HG03066 (cell line): ENCODE data around the gene VPS11.
"Not testable (repeated sequence)": the region's sequence is repeated elsewhere in the genome, so short reads cannot be mapped to it uniquely, and the experiment has no call there.

Experiments
- ATAC-seq: cut with Tn5 transposase; IDR thresholded peaks from one replicate; pipeline ENCODE4 v1.9.1; 2021; ENCODE audit warnings: low read depth; ENCODE audit not compliant: unreplicated experiment

The VPS11 gene

GRCh38 chr11:119067371-119068222 lies at the start of gene VPS11:
TSS of gene VPS11 (plus strand) at chr11:119067818. CDS start at chr11:119067824, 6 bp downstream.
- ATAC-seq: peak; percentile 95

GRCh38 chr11:119018074-119018938 lies 49.3 kb upstream of the VPS11 start, which contains the start of the genes RPS25 and TRAPPC4:
TSS of gene RPS25 (minus strand) at chr11:119018343. CDS start at chr11:119018284, 59 bp downstream.
TSS of gene TRAPPC4 (plus strand) at chr11:119018766. CDS start at chr11:119018796, 30 bp downstream.
- ATAC-seq: peak; percentile 85

GRCh38 chr11:119019996-119020395 lies 47.6 kb upstream of the VPS11 start:
- ATAC-seq: no peak

- ATAC-seq: no peak
These were observed 46.0 kb upstream of the VPS11 start for GRCh38 chr11:119021631-119022030.

GRCh38 chr11:119023741-119024140 lies 43.9 kb upstream of the VPS11 start:
- ATAC-seq: no peak

GRCh38 chr11:119024430-119025098 lies 43.1 kb upstream of the VPS11 start:
- no peak for ATAC-seq

GRCh38 chr11:119025099-119025473 lies 42.5 kb upstream of the VPS11 start:
- ATAC-seq: no peak

GRCh38 chr11:119025541-119025940 lies 42.1 kb upstream of the VPS11 start:
- no peak for ATAC-seq

GRCh38 chr11:119025978-119026766 lies 41.4 kb upstream of the VPS11 start:
- ATAC-seq: no peak

GRCh38 chr11:119026970-119027369 lies 40.6 kb upstream of the VPS11 start:
- no peak for ATAC-seq

GRCh38 chr11:119027561-119028345 lies 39.9 kb upstream of the VPS11 start:
- ATAC-seq: no peak

GRCh38 chr11:119028346-119029068 lies 39.1 kb upstream of the VPS11 start:
- no peak for ATAC-seq

GRCh38 chr11:119029069-119029339 lies 38.6 kb upstream of the VPS11 start:
- no peak for ATAC-seq

- peak; percentile 18 for ATAC-seq
These were observed 38.1 kb upstream of the VPS11 start for GRCh38 chr11:119029340-119030028.

GRCh38 chr11:119030029-119030328 lies 37.6 kb upstream of the VPS11 start:
- ATAC-seq: peak; percentile 18

- ATAC-seq: peak; percentile 88
These were observed 37.1 kb upstream of the VPS11 start, which contains the start of gene SLC37A4 for GRCh38 chr11:119030329-119031047. TSS of gene SLC37A4 (minus strand) at chr11:119030877.

GRCh38 chr11:119031912-119032280 lies 35.7 kb upstream of the VPS11 start:
- no peak for ATAC-seq

GRCh38 chr11:119033421-119033820 lies 34.2 kb upstream of the VPS11 start:
- not testable (repeated sequence) for ATAC-seq
